Kidney (tissue), 14 donors: ENCODE data around the gene AGL. TPM values are rescaled to one million over a fixed set of nuclear protein-coding genes. Genes with fewer than 3 reads are reported as not detected.

Experiments used
- DNase-seq, 5 donors: peaks; one replicate each; pipeline ENCODE4 v3.0.0-alpha.2; 2013 to 2020
- FAIRE-seq: peaks from 2 replicates; lab custom pipeline; 2012; peaks lifted over from hg19 to GRCh38; lab: Jason Lieb, UNC
- H3K27ac ChIP-seq, 2 donors: one replicate each; pipeline ENCODE4 v1.7.0; 2013; ENCODE audit warnings: low read depth in 2 of 2, low read length in 2 of 2, inconsistent platforms in 1 of 2
- H3K27me3 ChIP-seq: one replicate; pipeline ENCODE4 v1.7.1; 2013; ENCODE audit warnings: low read length, inconsistent platforms; ENCODE audit not compliant: control insufficient read depth, insufficient read depth
- H3K36me3 ChIP-seq, 3 donors: one replicate each; pipeline versions ENCODE4 v1.7.0 to v1.7.1; 2013; ENCODE audit warnings: low read length in 3 of 3, control low read depth in 1 of 3, inconsistent platforms in 1 of 3; ENCODE audit not compliant: insufficient read depth in 3 of 3, control insufficient read depth in 2 of 3
- H3K4me1 ChIP-seq, 3 donors: one replicate each; pipeline versions ENCODE4 v1.7.0 to v1.7.1; 2013; ENCODE audit warnings: low read length in 3 of 3, inconsistent platforms in 1 of 3, low read depth in 1 of 3; ENCODE audit not compliant: control insufficient read depth in 2 of 3, insufficient read depth in 2 of 3
- H3K4me3 ChIP-seq, 3 donors: one replicate each; pipeline versions ENCODE4 v1.7.0 to v1.8.1; 2013; ENCODE audit warnings: low read length in 3 of 3, control low read depth in 1 of 3, inconsistent platforms in 1 of 3
- H3K9ac ChIP-seq, 3 donors: one replicate each; pipeline versions ENCODE4 v1.7.0 to v1.7.1; 2013; ENCODE audit warnings: low read length in 3 of 3, control low read depth in 1 of 3, inconsistent platforms in 1 of 3
- H3K9me3 ChIP-seq, 3 donors: one replicate each; pipeline versions ENCODE4 v1.7.0 to v1.7.1; 2013; ENCODE audit warnings: low read length in 3 of 3, control low read depth in 1 of 3, inconsistent platforms in 1 of 3; ENCODE audit not compliant: control insufficient read depth in 2 of 3, insufficient read depth in 1 of 3
- intact Hi-C: fragments of 100-400 bp; cut with DNase I; formaldehyde crosslinking; loops from one replicate; pipeline ENCODE4 v1.11.1; 2022
- polyA plus RNA-seq: library from polyadenylated mRNA; stranded (reverse); fragments of 350-450 nt; fragmentation: Illumina TruSeq; extraction: RNeasy Lipid Tissue Mini Kit (QIAGEN cat#74804); gene quantifications from one replicate; pipeline ENCODE4 v1.2.3, GENCODE V29; 2014; ENCODE audit warnings: low read depth, low replicate concordance; ENCODE audit not compliant: insufficient read depth
- total RNA-seq: library from RNA; stranded (reverse); fragmentation: NEBNext Ultra II Directional; extraction: Animal tissue kit (Norgen Biotek cat#: 25700); gene quantifications from one replicate; pipeline ENCODE4 v1.2.1, GENCODE V29; 2021
- TF ChIP-seq, protein P1 (sequence below): IDR thresholded peaks from 3 replicates; pipeline ENCODE4 v1.5.1; 2012; ENCODE audit warnings: mild to moderate bottlenecking, moderate library complexity, borderline replicate concordance; ENCODE audit not compliant: insufficient read depth; ENCODE audit errors: extremely low read depth
- donor health status: control.
- donor health status: control.
- donor health status: control.
- donor health status: control.
- donor health status: control.
- donor health status: DM: yes; HTN: yes; CAD: no.
- donor health status: Normal renal cell carcinoma (clear cell type).

The AGL gene
- total and polyA plus RNA-seq, 2 donors from 2014 or later: 9.1 to 19.8 TPM

DNA sequence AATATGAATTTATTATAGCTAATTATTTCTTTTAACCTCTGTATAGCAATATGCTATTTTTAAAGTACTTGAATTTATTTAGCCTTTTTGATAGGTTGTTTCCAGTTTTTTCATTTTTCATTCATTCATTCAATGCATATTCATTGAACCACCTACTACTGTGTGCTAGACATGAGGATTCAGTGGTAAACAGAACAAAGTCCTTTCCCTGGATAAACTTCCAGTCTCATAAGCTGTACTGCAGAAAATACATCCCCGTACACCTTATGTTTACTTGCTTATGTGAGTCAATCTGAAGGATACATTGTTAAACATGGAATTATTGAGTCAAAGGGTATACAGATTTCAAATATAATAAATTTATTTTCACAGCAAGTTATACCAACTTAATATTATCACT lies 21.9 kb downstream of the AGL start:
- Histone ChIP-seq H3K27me3 (no peaks in the 10 kb centered on the region), H3K4me3 (no peak overlapping the region), H3K27ac (no peak overlapping the region), H3K36me3 (peaks cover 0 to 5% (median 0%) of the 10 kb centered on the region in 3 donors), H3K4me1 (no peaks in the 10 kb centered on the region), H3K9ac (no peak overlapping the region), H3K9me3 (no peaks in the 10 kb centered on the region)
- DNase-seq: no peak
- intact Hi-C loops: no loop called here
- TF ChIP-seq, protein P1, sequence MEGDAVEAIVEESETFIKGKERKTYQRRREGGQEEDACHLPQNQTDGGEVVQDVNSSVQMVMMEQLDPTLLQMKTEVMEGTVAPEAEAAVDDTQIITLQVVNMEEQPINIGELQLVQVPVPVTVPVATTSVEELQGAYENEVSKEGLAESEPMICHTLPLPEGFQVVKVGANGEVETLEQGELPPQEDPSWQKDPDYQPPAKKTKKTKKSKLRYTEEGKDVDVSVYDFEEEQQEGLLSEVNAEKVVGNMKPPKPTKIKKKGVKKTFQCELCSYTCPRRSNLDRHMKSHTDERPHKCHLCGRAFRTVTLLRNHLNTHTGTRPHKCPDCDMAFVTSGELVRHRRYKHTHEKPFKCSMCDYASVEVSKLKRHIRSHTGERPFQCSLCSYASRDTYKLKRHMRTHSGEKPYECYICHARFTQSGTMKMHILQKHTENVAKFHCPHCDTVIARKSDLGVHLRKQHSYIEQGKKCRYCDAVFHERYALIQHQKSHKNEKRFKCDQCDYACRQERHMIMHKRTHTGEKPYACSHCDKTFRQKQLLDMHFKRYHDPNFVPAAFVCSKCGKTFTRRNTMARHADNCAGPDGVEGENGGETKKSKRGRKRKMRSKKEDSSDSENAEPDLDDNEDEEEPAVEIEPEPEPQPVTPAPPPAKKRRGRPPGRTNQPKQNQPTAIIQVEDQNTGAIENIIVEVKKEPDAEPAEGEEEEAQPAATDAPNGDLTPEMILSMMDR: no peak
- no peak for FAIRE-seq

- DNase-seq: no peak
- Histone ChIP-seq H3K27ac (no peak overlapping the region), H3K36me3 (peaks cover 0 to 19% (median 7%) of the 10 kb centered on the region in 3 donors), H3K27me3 (no peaks in the 10 kb centered on the region), H3K4me3 (no peak overlapping the region), H3K9ac (no peak overlapping the region), H3K4me1 (no peaks in the 10 kb centered on the region), H3K9me3 (no peaks in the 10 kb centered on the region)
- intact Hi-C loops: no loop called here
- FAIRE-seq: no peak
- TF ChIP-seq, protein P1: no peak
Observed at GRCh38 chr1:99877568-99877967, 27.4 kb downstream of the AGL start.

- intact Hi-C loops: no loop called here
- no peak overlapping the region for H3K27ac ChIP-seq
- H3K9ac ChIP-seq: no peak overlapping the region
- H3K27me3 ChIP-seq: no peaks in the 10 kb centered on the region
- no peaks in the 10 kb centered on the region for H3K4me1 ChIP-seq
- TF ChIP-seq, protein P1: no peak
- no peak for FAIRE-seq
- no peak for DNase-seq
- H3K9me3 ChIP-seq: no peaks in the 10 kb centered on the region
- peaks cover 6 to 21% (median 16%) of the 10 kb centered on the region in 3 donors for H3K36me3 ChIP-seq
- no peak overlapping the region for H3K4me3 ChIP-seq
Observed at GRCh38 chr1:99886179-99886578, 36.0 kb downstream of the AGL start.

GRCh38 chr1:99886841-99887240 lies 36.7 kb downstream of the AGL start:
- H3K4me3 ChIP-seq: no peak overlapping the region
- no peaks in the 10 kb centered on the region for H3K27me3 ChIP-seq
- no peak overlapping the region for H3K9ac ChIP-seq
- intact Hi-C loops: no loop called here
- DNase-seq (no peak), FAIRE-seq (no peak)
- H3K9me3 ChIP-seq: no peaks in the 10 kb centered on the region
- no peak overlapping the region for H3K27ac ChIP-seq
- peaks cover 7 to 19% (median 18%) of the 10 kb centered on the region in 3 donors for H3K36me3 ChIP-seq
- H3K4me1 ChIP-seq: no peaks in the 10 kb centered on the region
- TF ChIP-seq, protein P1: no peak
